ENCODE data around the gene ULK1.

The ULK1 gene

GRCh38 chr12:131943389-131943788 lies 49.0 kb downstream of the ULK1 start:
- peaks cover 36 to 62% of the 10 kb centered on the region in 2 donors for H3K36me3 ChIP-seq (replicated peaks in 1 of 2; ENCODE audit: control insufficient read depth in 2 of 2, insufficient read depth in 2 of 2, low read length in 2 of 2)
- peaks cover 6% of the 10 kb centered on the region for H3K79me1 ChIP-seq (ENCODE audit: low read depth, low read length)
- no peak overlapping the region for H2BK5ac ChIP-seq (ENCODE audit: low read length)

DNA sequence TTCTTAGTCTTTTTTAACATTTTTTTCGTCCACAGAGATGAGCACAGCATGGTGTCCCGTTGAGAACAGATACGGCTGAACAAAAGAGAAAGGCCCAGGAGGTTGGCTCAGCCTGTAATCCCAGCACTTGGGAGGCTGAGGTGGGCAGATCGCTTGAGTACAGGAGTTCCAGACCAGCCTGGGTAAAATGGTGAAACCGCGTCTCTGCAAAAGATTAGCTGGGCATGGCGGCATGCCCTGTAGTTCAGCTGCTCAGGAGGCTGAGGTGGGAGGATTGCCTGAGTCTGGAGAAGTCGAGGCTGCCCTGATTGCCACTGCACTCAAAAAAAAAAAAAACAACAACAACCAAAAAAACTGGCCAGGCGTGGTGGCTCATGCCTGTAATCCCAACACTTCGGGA lies 49.5 kb downstream of the ULK1 start:
- H2BK15ac ChIP-seq (ENCODE audit: low read length), result no peak overlapping the region
- no peak overlapping the region for H2BK120ac ChIP-seq (ENCODE audit: low read depth, low read length)
- peaks cover 6% of the 10 kb centered on the region for H3K79me1 ChIP-seq (ENCODE audit: low read depth, low read length)
- H4K91ac ChIP-seq (ENCODE audit: low read depth, low read length, poor library complexity), result no peak overlapping the region
- H4K8ac ChIP-seq (ENCODE audit: low read depth, low read length), result no peak overlapping the region
- no peak overlapping the region for H2AFZ ChIP-seq (ENCODE audit: low read length)
- no peak overlapping the region for H3K9ac ChIP-seq (ENCODE audit: low read depth, low read length, poor library complexity)
- H3K4ac ChIP-seq (ENCODE audit: low read length), result no peak overlapping the region
- H3K27me3 ChIP-seq (ENCODE audit: control insufficient read depth in 3 of 3, insufficient read depth in 3 of 3, low read depth in 1 of 3, low read length in 3 of 3), result peaks cover 0 to 2% (median 0%) of the 10 kb centered on the region in 3 experiments
- H3K9me3 ChIP-seq (replicated peaks in 1 of 2; ENCODE audit: control insufficient read depth in 2 of 2, insufficient read depth in 1 of 2, low read depth in 1 of 2, low read length in 2 of 2), result peaks cover 0 to 4% of the 10 kb centered on the region in 2 donors
- H3K23ac ChIP-seq (ENCODE audit: low read depth, low read length, poor library complexity), result no peak overlapping the region
- peaks cover 36 to 60% of the 10 kb centered on the region in 2 donors for H3K36me3 ChIP-seq (replicated peaks in 1 of 2; ENCODE audit: control insufficient read depth in 2 of 2, insufficient read depth in 2 of 2, low read length in 2 of 2)
- H3K4me3 ChIP-seq (ENCODE audit: low read length in 2 of 2), result no peak overlapping the region
- H3K27ac ChIP-seq (replicated peaks; ENCODE audit: low read length), result no peak overlapping the region
- H2AK5ac ChIP-seq (ENCODE audit: low read depth, low read length), result no peak overlapping the region
- no CpG with 5 or more reads among the region's 10 CpGs for WGBS, 2 donors (ENCODE audit: extremely low coverage in 2 of 2, insufficient read length in 2 of 2, insufficient replicate concordance in 1 of 2)
- no peak overlapping the region for H2BK12ac ChIP-seq (ENCODE audit: low read length)
- H3K18ac ChIP-seq (ENCODE audit: low read length), result no peak overlapping the region
- no peak for DNase-seq (ENCODE audit: low spot score)
- H3K14ac ChIP-seq (ENCODE audit: low read length), result no peak overlapping the region
- peaks cover 0 to 2% of the 10 kb centered on the region in 2 donors for H3K4me1 ChIP-seq (ENCODE audit: control insufficient read depth in 2 of 2, insufficient read depth in 1 of 2, low read depth in 1 of 2, low read length in 2 of 2)
- no peak overlapping the region for H2BK5ac ChIP-seq (ENCODE audit: low read length)
- H3K4me2 ChIP-seq (ENCODE audit: insufficient read depth, low read length, poor library complexity, severe bottlenecking), result no peak overlapping the region

More at GRCh38 chr12:131943389-131943788, 49.0 kb downstream of the ULK1 start:
- no peak overlapping the region for H3K4me3 ChIP-seq (ENCODE audit: low read length in 2 of 2)
- no peak overlapping the region for H3K27ac ChIP-seq (replicated peaks; ENCODE audit: low read length)
- peak overlapping the region; percentile 44 for H3K14ac ChIP-seq (ENCODE audit: low read length)
- H3K9me3 ChIP-seq (replicated peaks in 1 of 2; ENCODE audit: control insufficient read depth in 2 of 2, insufficient read depth in 1 of 2, low read depth in 1 of 2, low read length in 2 of 2), result peaks cover 0 to 4% of the 10 kb centered on the region in 2 donors
- no peak overlapping the region for H2BK15ac ChIP-seq (ENCODE audit: low read length)
- H3K18ac ChIP-seq (ENCODE audit: low read length), result no peak overlapping the region
- H2AFZ ChIP-seq (ENCODE audit: low read length), result no peak overlapping the region
- peaks cover 0 to 2% of the 10 kb centered on the region in 2 donors for H3K4me1 ChIP-seq (ENCODE audit: control insufficient read depth in 2 of 2, insufficient read depth in 1 of 2, low read depth in 1 of 2, low read length in 2 of 2)
- H2BK120ac ChIP-seq (ENCODE audit: low read depth, low read length), result no peak overlapping the region
- H3K27me3 ChIP-seq (ENCODE audit: control insufficient read depth in 3 of 3, insufficient read depth in 3 of 3, low read depth in 1 of 3, low read length in 3 of 3), result peaks cover 0 to 2% (median 0%) of the 10 kb centered on the region in 3 experiments
- no peak overlapping the region for H3K23ac ChIP-seq (ENCODE audit: low read depth, low read length, poor library complexity)
- no peak overlapping the region for H2AK5ac ChIP-seq (ENCODE audit: low read depth, low read length)
- WGBS, 2 donors (ENCODE audit: extremely low coverage in 2 of 2, insufficient read length in 2 of 2, insufficient replicate concordance in 1 of 2), result no CpG with 5 or more reads among the region's 8 CpGs
- no peak overlapping the region for H3K4me2 ChIP-seq (ENCODE audit: insufficient read depth, low read length, poor library complexity, severe bottlenecking)
- no peak overlapping the region for H4K91ac ChIP-seq (ENCODE audit: low read depth, low read length, poor library complexity)
- H3K9ac ChIP-seq (ENCODE audit: low read depth, low read length, poor library complexity), result no peak overlapping the region
- no peak for DNase-seq (ENCODE audit: low spot score)
- H2BK12ac ChIP-seq (ENCODE audit: low read length), result no peak overlapping the region
- H3K4ac ChIP-seq (ENCODE audit: low read length), result no peak overlapping the region
- peak overlapping the region; percentile 89 for H4K8ac ChIP-seq (ENCODE audit: low read depth, low read length)

DNA sequence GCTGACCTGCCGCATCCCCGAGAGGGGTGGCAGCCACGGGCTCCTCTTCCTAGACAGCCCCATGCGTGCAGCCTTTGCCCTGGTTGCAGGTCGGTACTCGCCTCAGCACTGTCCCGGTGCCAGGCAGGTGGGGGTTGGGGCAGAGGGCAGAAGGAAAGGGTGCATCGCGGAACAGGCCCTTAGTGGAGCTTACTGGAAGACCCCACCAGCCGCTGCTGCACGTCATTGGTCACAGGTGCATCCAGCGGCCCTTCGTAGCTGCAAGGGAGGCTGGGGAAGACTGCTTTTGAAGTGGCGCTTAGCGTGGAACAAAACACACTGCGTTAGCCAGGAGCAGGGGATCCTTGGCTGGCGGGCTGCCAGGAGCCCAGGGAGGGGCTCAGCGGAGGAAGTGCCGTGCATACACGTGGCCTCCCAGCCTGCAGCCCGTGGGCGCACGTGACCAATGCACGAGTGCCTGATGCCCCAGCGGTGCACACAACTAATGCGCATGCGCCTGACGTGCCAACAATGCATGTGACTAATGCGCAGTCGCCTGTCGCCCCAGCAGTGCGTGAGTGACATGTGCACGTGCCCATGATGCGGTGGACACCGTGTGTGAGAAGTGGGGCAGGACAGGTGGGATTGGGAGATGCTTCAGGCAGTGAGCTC lies 50.3 kb downstream of the ULK1 start:
- no CpG with 5 or more reads among the region's 35 CpGs for WGBS, 2 donors (ENCODE audit: extremely low coverage in 2 of 2, insufficient read length in 2 of 2, insufficient replicate concordance in 1 of 2)
- no peak for DNase-seq (ENCODE audit: low spot score)
- Histone ChIP-seq H2AFZ (ENCODE audit: low read length) (no peak overlapping the region), H3K27me3 (ENCODE audit: control insufficient read depth in 3 of 3, insufficient read depth in 3 of 3, low read depth in 1 of 3, low read length in 3 of 3) (peaks cover 0 to 2% (median 0%) of the 10 kb centered on the region in 3 experiments), H3K9me3 (replicated peaks in 1 of 2; ENCODE audit: control insufficient read depth in 2 of 2, insufficient read depth in 1 of 2, low read depth in 1 of 2, low read length in 2 of 2) (peaks cover 0 to 4% of the 10 kb centered on the region in 2 donors), H3K27ac (replicated peaks; ENCODE audit: low read length) (no peak overlapping the region), H3K14ac (ENCODE audit: low read length) (peak overlapping the region; percentile 71), H3K18ac (ENCODE audit: low read length) (no peak overlapping the region), H2BK12ac (ENCODE audit: low read length) (no peak overlapping the region), H3K23ac (ENCODE audit: low read depth, low read length, poor library complexity) (peak overlapping the region; percentile 99), H2BK15ac (ENCODE audit: low read length) (no peak overlapping the region), H3K4me2 (ENCODE audit: insufficient read depth, low read length, poor library complexity, severe bottlenecking) (no peak overlapping the region), H4K8ac (ENCODE audit: low read depth, low read length) (no peak overlapping the region), H3K9ac (ENCODE audit: low read depth, low read length, poor library complexity) (no peak overlapping the region), H3K4me3 (ENCODE audit: low read length in 2 of 2) (no peak overlapping the region), H3K4me1 (ENCODE audit: control insufficient read depth in 2 of 2, insufficient read depth in 1 of 2, low read depth in 1 of 2, low read length in 2 of 2) (peaks cover 0 to 2% of the 10 kb centered on the region in 2 donors), H3K36me3 (replicated peaks in 1 of 2; ENCODE audit: control insufficient read depth in 2 of 2, insufficient read depth in 2 of 2, low read length in 2 of 2) (peaks cover 35 to 52% of the 10 kb centered on the region in 2 donors), H2BK120ac (ENCODE audit: low read depth, low read length) (no peak overlapping the region), H3K79me1 (ENCODE audit: low read depth, low read length) (peaks cover 6% of the 10 kb centered on the region), H2AK5ac (ENCODE audit: low read depth, low read length) (peak overlapping the region; percentile 46), H3K4ac (ENCODE audit: low read length) (no peak overlapping the region), H2BK5ac (ENCODE audit: low read length) (peak overlapping the region; percentile 39), H4K91ac (ENCODE audit: low read depth, low read length, poor library complexity) (peak overlapping the region; percentile 24)

- H2BK15ac ChIP-seq (ENCODE audit: low read length), result no peak overlapping the region
- no peak for DNase-seq (ENCODE audit: low spot score)
- no peak overlapping the region for H3K18ac ChIP-seq (ENCODE audit: low read length)
- no peak overlapping the region for H4K91ac ChIP-seq (ENCODE audit: low read depth, low read length, poor library complexity)
- H3K27ac ChIP-seq (replicated peaks; ENCODE audit: low read length), result no peak overlapping the region
- no peak overlapping the region for H3K4me2 ChIP-seq (ENCODE audit: insufficient read depth, low read length, poor library complexity, severe bottlenecking)
- H3K9ac ChIP-seq (ENCODE audit: low read depth, low read length, poor library complexity), result no peak overlapping the region
- no peak overlapping the region for H2AK5ac ChIP-seq (ENCODE audit: low read depth, low read length)
- H3K4me1 ChIP-seq (ENCODE audit: control insufficient read depth in 2 of 2, insufficient read depth in 1 of 2, low read depth in 1 of 2, low read length in 2 of 2), result peaks cover 2% of the 10 kb centered on the region in 2 donors
- H4K8ac ChIP-seq (ENCODE audit: low read depth, low read length), result no peak overlapping the region
- no peak overlapping the region for H3K14ac ChIP-seq (ENCODE audit: low read length)
- peaks cover 22 to 34% of the 10 kb centered on the region in 2 donors for H3K36me3 ChIP-seq (replicated peaks in 1 of 2; ENCODE audit: control insufficient read depth in 2 of 2, insufficient read depth in 2 of 2, low read length in 2 of 2)
- no peak overlapping the region for H3K4me3 ChIP-seq (ENCODE audit: low read length in 2 of 2)
- no peak overlapping the region for H3K23ac ChIP-seq (ENCODE audit: low read depth, low read length, poor library complexity)
- peaks cover 0 to 4% of the 10 kb centered on the region in 2 donors for H3K9me3 ChIP-seq (replicated peaks in 1 of 2; ENCODE audit: control insufficient read depth in 2 of 2, insufficient read depth in 1 of 2, low read depth in 1 of 2, low read length in 2 of 2)
- no peak overlapping the region for H2AFZ ChIP-seq (ENCODE audit: low read length)
- H2BK12ac ChIP-seq (ENCODE audit: low read length), result no peak overlapping the region
- no CpG with 5 or more reads among the region's 6 CpGs for WGBS, 2 donors (ENCODE audit: extremely low coverage in 2 of 2, insufficient read length in 2 of 2, insufficient replicate concordance in 1 of 2)
- peaks cover 0 to 2% (median 0%) of the 10 kb centered on the region in 3 experiments for H3K27me3 ChIP-seq (ENCODE audit: control insufficient read depth in 3 of 3, insufficient read depth in 3 of 3, low read depth in 1 of 3, low read length in 3 of 3)
- no peak overlapping the region for H2BK5ac ChIP-seq (ENCODE audit: low read length)
- H2BK120ac ChIP-seq (ENCODE audit: low read depth, low read length), result no peak overlapping the region
- H3K4ac ChIP-seq (ENCODE audit: low read length), result no peak overlapping the region
- peaks cover 9% of the 10 kb centered on the region for H3K79me1 ChIP-seq (ENCODE audit: low read depth, low read length)
Measured at GRCh38 chr12:131946757-131947156, 52.3 kb downstream of the ULK1 start.
